HG03060 (cell line): ENCODE data around the gene PHF21A.

Experiments
- ATAC-seq: cut with Tn5 transposase; IDR thresholded peaks from one replicate; pipeline ENCODE4 v1.9.1; 2021; ENCODE audit warnings: low read depth, moderate number of reproducible peaks; ENCODE audit not compliant: unreplicated experiment

Gene PHF21A

DNA sequence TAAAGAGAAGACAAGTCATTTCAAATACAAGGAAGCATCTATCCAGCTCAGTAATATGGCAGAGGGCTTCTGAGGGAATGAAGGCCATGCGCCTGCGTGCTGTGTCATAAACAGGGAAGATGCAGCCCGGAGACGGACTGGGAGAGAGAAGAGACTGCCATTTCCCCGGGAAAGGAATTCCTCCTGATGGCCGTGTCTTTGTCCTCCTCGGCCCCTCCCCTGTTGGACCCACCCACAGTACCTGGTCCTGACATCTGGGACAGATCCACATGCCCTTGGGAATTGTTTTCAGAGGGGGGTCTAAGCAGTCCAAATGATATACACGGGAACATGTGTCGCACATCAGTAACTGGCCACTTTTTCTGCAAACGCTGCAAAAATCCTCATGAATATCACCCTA is 183.3 kb downstream of the PHF21A start:
- ATAC-seq = no peak

DNA sequence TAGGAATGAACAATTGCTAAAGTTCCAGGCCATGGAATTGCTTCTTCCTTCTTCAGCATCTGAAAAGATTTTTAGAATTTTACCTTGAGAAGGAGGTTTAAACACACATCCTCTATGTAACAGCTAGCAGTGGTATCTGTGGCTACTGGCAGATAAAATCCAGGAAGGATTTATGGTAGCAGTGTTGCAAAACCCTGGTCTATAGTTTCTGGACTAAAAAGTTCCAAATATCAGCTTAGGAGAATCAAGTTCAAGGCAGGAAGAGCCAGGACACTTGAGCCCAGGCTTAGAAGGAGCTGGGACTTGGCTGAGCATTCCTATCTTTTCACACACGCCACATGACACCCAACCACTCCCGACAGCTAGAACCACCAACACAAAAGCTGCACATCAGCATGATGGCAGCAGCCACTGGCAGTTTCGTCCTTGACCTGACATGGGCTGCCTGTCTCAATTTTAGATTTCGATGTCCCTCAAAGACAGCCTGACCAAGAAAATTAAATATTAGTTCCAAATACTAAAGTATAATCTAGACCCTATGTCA is 184.7 kb downstream of the PHF21A start:
- ATAC-seq = no peak

GRCh38 chr11:45935349-45936064 is 185.7 kb downstream of the PHF21A start:
- ATAC-seq = no peak

- no peak for ATAC-seq
These were observed 186.5 kb downstream of the PHF21A start for GRCh38 chr11:45934580-45935318.

- ATAC-seq = no peak
These were observed 187.2 kb downstream of the PHF21A start for GRCh38 chr11:45933846-45934579.

- no peak for ATAC-seq
These were observed 188.0 kb downstream of the PHF21A start for GRCh38 chr11:45933131-45933831.

DNA sequence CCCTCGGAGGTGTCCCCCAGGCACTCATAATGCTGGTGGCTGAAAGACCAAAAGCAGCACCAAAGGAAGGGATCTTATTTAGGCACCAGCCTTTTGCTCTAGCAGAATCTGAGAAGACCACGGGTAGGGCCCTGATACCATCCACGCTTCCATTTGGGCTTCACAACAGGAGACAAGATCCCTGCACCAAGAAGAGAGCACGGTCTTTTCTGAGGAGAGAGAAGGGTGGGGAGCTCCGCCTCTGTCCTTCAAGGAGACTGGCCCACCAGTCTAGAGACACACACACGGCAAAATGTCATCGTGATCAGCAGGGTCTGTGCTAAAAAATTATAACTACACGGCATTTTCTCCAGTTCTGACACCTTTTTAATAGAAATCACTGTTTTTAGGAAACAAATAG is 189.0 kb downstream of the PHF21A start:
- no peak for ATAC-seq

DNA sequence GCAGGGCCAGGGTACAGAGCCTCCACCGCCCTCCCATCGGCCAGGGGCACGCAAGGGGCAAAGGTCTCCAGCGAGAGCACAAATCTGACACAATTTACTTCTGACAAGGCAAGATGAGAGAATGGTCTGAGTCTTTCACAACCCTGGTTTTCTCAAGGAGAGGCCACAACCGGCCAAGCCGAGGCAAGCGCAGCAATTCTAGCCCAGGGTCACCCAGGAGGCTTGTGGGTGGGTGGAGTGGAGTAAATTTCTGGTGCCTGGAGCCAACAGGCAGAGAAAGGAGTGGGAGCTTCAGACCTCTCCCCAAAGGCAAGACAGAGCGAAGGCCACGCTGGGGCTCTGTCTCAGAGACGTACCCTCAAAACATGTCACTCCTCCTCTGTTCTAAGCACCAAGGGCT is 189.5 kb downstream of the PHF21A start:
- no peak for ATAC-seq

DNA sequence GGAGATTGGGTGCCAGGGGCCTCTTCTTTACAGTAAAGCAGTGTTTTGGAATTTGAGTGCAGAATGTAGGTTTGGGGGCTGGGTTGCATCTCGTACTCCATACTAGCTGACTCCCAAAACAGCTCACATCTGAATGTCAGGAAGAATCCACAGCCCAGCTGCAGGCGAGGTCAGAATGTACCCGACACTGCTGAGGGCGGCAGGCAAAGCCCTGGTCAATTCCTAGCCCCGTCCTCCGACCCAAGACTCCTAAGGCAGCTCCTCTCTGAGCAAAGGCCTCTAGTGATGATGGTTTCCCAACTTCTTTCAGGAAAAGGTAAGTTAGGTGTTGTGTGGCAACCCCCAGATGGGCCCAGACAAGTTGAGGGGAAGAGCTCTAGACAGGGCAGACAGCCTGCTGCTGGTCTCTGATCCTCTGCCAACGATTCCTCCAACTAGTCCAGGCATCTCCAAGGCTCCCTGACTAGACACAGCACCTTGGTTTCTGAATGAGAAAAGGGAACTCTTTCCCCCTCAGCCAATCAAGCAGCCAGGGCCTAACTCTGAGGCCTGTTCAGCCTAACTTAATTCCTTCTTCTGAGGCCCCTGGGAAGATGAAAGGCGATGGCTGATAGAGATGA is 190.2 kb downstream of the PHF21A start:
- no peak for ATAC-seq

GRCh38 chr11:45930031-45930794 is 191.0 kb downstream of the PHF21A start:
- ATAC-seq = peak; percentile 89

DNA sequence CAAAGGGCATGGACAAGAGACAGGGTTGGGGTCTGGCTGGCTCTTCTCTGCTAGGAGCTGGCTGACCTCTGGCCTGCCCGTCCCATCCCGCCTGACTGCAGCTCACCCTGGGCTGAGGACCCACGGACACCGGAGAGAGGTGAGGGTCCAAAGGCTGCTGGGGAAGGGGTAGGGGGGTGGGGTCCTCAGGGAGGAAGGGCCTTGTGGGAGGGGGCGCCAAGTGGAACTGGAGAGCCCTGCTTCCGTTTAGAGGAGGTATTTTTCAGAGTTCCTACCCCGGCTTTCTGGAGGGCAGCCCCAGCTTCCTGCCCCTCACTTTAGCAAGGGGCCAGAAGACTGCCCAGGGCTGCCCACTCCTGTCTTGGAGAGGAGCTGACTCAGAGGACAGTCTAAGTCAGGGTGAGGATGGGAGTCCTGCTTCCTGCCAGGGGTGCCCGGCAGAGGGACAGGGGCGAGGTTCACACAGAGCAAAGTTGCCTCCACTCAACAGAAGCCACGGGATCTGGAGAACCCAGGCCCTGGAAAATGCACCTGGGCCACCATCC is 191.7 kb downstream of the PHF21A start:
- no peak for ATAC-seq

DNA sequence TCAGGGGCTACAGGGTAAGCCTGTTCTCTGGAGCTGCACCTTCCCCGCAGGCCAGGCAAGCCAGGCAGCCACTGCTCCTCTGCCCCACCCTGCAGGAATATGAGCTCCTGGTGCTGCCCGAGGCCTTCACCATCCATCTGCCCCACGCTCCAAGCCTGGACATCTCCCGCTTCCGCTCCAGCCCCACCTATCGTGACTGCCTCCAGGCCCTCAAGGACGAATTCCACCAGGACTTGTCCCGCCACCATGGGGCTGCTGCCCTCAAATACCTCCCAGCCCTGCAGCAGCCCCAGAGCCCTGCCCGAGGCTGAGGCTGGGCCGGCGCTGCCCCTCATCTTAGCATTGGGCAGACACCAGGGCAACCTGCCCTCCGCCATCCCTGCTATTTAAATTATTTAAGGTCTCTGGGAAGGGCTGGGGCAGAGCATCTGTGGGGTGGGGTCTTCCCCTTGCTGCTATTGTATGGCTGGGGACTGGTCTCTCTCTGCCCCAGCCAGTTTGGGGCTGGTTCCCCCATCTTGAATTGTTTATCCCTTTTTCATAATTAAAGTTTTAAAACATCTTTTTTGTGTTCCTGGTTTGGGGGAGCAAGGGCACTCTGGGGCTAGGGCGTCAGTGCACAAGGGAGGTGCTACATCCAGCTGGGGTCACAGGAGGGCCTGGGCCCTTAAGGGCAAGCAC is 192.6 kb downstream of the PHF21A start:
- no peak for ATAC-seq

GRCh38 chr11:45927684-45928413 is 193.4 kb downstream of the PHF21A start:
- ATAC-seq = no peak

DNA sequence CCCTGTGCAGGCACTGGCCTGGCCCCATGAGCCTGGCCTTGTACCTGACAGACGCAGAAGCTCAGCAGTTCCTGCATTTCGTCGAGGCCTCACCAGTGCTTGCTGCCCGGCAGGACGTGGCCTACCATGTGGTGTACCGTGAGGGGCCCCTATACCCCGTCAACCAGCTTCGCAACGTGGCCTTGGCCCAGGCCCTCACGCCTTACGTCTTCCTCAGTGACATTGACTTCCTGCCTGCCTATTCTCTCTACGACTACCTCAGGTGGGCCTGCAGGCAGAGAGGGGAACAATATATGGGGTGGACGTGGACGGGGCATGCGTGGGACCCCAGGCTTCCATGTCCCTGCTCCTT is 193.9 kb downstream of the PHF21A start:
- ATAC-seq = no peak

GRCh38 chr11:45926536-45927331 is 194.5 kb downstream of the PHF21A start:
- no peak for ATAC-seq

- no peak for ATAC-seq
These were observed 195.3 kb downstream of the PHF21A start for GRCh38 chr11:45926001-45926401.

DNA sequence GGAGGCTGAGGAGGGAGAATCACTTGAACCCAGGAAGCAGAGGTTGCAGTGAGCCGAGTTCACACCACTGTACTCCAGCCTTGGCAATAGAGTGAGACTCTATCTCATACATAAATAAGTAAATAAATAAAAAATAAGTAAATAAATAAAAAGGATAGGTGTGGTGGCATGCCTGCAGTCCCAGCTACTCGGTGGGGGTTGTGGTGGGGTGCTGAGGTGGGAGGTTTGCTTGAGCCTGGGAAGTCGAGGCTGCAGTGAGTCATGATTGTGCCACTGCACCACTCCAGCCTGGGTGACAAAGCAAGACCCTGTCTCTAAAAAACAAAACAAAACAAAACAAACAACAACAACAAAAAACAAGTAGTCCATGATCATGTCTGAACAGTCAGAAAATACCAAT is 195.7 kb downstream of the PHF21A start:
- no peak for ATAC-seq
